HepG2 (cell line): ENCODE measurements around the gene ESM1. TPM values are rescaled to one million over a fixed set of nuclear protein-coding genes. Genes with fewer than 3 reads are reported as not detected.

Experiments used
- ATAC-seq: fragments of 200-7000 bp; cut with Tn5 transposase; 3 replicates; pipeline ENCODE4 v1.9.1; 2020; ENCODE audit warnings: mild to moderate bottlenecking, moderate library complexity
- BruUV-seq: library from RNA; stranded (reverse); fragments of 400-500 nt; replicated peaks from 2 replicates; lab custom pipeline; 2021; lab: Mats Ljungman, UMichigan
- CTCF ChIA-PET: fragments of 300-600 bp; formaldehyde crosslinking; extraction: SDS; loops from one replicate; lab custom pipeline; 2021; ENCODE audit warnings: low total read pairs, inconsistent platforms, low intra/inter-chr PET ratio; lab: Yijun Ruan, JAX
- POLR2A ChIA-PET: fragments of 350-600 bp; sonication (Branson Sonifier 250); formaldehyde crosslinking; loops from one replicate; lab custom pipeline; 2020; ENCODE audit warnings: antibody characterized with exemption, inconsistent platforms; lab: Yijun Ruan, JAX
- DNase-seq: peaks from one replicate; pipeline ENCODE4 v3.0.0-alpha.2; 2015; ENCODE audit warnings: low spot score
- FAIRE-seq: peaks from 3 replicates; lab custom pipeline; 2011; peaks lifted over from hg19 to GRCh38; lab: Jason Lieb, UNC
- H2AFZ ChIP-seq: one replicate; pipeline ENCODE4 v1.6.1; 2011; ENCODE audit warnings: low read length, inconsistent platforms
- H3K27ac ChIP-seq: fragments of 300-600 bp; 3 replicates; pipeline ENCODE4 v1.8.0; 2011; ENCODE audit warnings: mixed run types, mild to moderate bottlenecking, mixed read lengths, low read length, inconsistent platforms; ENCODE audit not compliant: insufficient read depth; ENCODE audit errors: extremely low read length
- H3K27me3 ChIP-seq, 2 experiments: fragments of 200-600 bp in 1 of 2; 2 replicates in 1 of 2; 3 replicates in 1 of 2; pipeline versions ENCODE4 v1.6.0 to v1.8.0; 2011; ENCODE audit warnings: low read length in 2 of 2, mild to moderate bottlenecking in 2 of 2, moderate library complexity in 2 of 2, inconsistent platforms in 1 of 2; ENCODE audit not compliant: insufficient read depth in 2 of 2, control insufficient read depth in 1 of 2
- H3K36me3 ChIP-seq, 2 experiments: fragments of 200-600 bp in 1 of 2; replicated peaks in 1 of 2; 2 replicates in 1 of 2; 3 replicates in 1 of 2; pipeline versions ENCODE4 v1.5.1 to v1.8.0; 2011; ENCODE audit warnings: low read length in 2 of 2, inconsistent platforms in 1 of 2; ENCODE audit not compliant: insufficient read depth in 2 of 2, control insufficient read depth in 1 of 2
- H3K4me1 ChIP-seq: 2 replicates; pipeline ENCODE4 v1.5.1; 2012; ENCODE audit warnings: low read length, inconsistent platforms; ENCODE audit not compliant: insufficient read depth
- H3K4me2 ChIP-seq: 2 replicates; pipeline ENCODE4 v1.6.0; 2011; ENCODE audit warnings: low read depth, low read length, inconsistent platforms
- H3K4me3 ChIP-seq, 3 experiments: fragments of 200-600 bp in 1 of 3; sonication (generic), shearing (Covaris generic) in 1 of 3; replicated peaks in 1 of 3; 2 replicates each; pipeline ENCODE4 v1.5.1; 2011 to 2016; ENCODE audit warnings: low read length in 3 of 3, inconsistent platforms in 2 of 3, low read depth in 2 of 3, mild to moderate bottlenecking in 2 of 3, control low read depth in 1 of 3, mixed read lengths in 1 of 3; ENCODE audit not compliant: insufficient read depth in 1 of 3
- H3K79me2 ChIP-seq: one replicate; pipeline ENCODE4 v1.6.1; 2011; ENCODE audit warnings: low read length, inconsistent platforms; ENCODE audit not compliant: insufficient read depth
- H3K9ac ChIP-seq: 2 replicates; pipeline ENCODE4 v1.6.0; 2011; ENCODE audit warnings: mild to moderate bottlenecking, low read depth, low read length, inconsistent platforms; ENCODE audit not compliant: insufficient read depth
- H3K9me3 ChIP-seq: 2 replicates; pipeline ENCODE4 v1.5.1; 2012; ENCODE audit warnings: mild to moderate bottlenecking, low read length
- H4K20me1 ChIP-seq: 2 replicates; pipeline ENCODE4 v1.6.0; 2011; ENCODE audit warnings: inconsistent platforms, mild to moderate bottlenecking, low read length, moderate library complexity; ENCODE audit not compliant: insufficient read depth
- GATA4 ChIP-seq: sonication (generic); IDR thresholded peaks from 2 replicates; pipeline ENCODE4 v1.6.1; 2016; ENCODE audit warnings: antibody characterized with exemption, low read depth, borderline replicate concordance
- HMG20A ChIP-seq: IDR thresholded peaks from 2 replicates; pipeline ENCODE4 v1.6.1; 2016; ENCODE audit warnings: borderline replicate concordance
- KMT2B ChIP-seq: IDR thresholded peaks from 2 replicates; pipeline ENCODE4 v1.6.1; 2016; ENCODE audit warnings: missing genetic modification reagents, missing compliant biosample characterization
- ZNF263 ChIP-seq: sonication (generic); formaldehyde crosslinking; IDR thresholded peaks from 2 replicates; pipeline ENCODE4 v1.4.0; 2020; ENCODE audit warnings: missing genetic modification reagents
- ZSCAN21 ChIP-seq: sonication (generic); formaldehyde crosslinking; IDR thresholded peaks from 2 replicates; pipeline ENCODE4 v1.8.0; 2022; ENCODE audit warnings: mild to moderate bottlenecking, missing genetic modification reagents, moderate library complexity, borderline replicate concordance
- WGBS: methylation state at CpG from one replicate; pipeline ENCODE4 v1.1.6; 2017; ENCODE audit warnings: low lambda C conversion rate; 5-methylcytosine and 5-hydroxymethylcytosine counted together
- in situ Hi-C: cut with HindIII; loops from 2 replicates; pipeline ENCODE4 v1.10.0; 2017; ENCODE audit warnings: low pct_unique_long_range_greater_than_20kb; ENCODE audit not compliant: extremely low pct_ligation_motif_present
- intact Hi-C: fragments of 100-400 bp; cut with micrococcal nuclease; formaldehyde crosslinking; loops from one replicate; pipeline ENCODE4 v1.10.0; 2022; ENCODE audit not compliant: unreplicated experiment
- polyA plus RNA-seq, 8 experiments: library from polyadenylated mRNA; depleted of rRNA in 3 of 8; stranded (reverse) in 7 of 8; unstranded in 1 of 8; fragments of >200 nt; fragmentation: Illumina TruSeq in 4 of 8; extraction: Trizol in 4 of 8; gene quantifications; 2 replicates each; pipeline versions ENCODE4 v1.2.1 to v1.2.3, GENCODE V29; 2011 to 2016; ENCODE audit warnings: low read depth in 4 of 8, missing spikeins in 1 of 8, mixed read lengths in 1 of 8; ENCODE audit not compliant: insufficient read depth in 1 of 8
- total RNA-seq, 5 experiments: library from RNA; depleted of rRNA; stranded (reverse); fragments of >200 nt; fragmentation: Illumina TruSeq; extraction: Trizol; gene quantifications; 2 replicates each; pipeline ENCODE4 v1.2.3, GENCODE V29; 2016; ENCODE audit warnings: low read depth in 1 of 5
- TF ChIP-seq, protein P1 (sequence below): sonication (generic); formaldehyde crosslinking; IDR thresholded peaks from 2 replicates; pipeline ENCODE4 v1.8.0; 2022; ENCODE audit warnings: mild to moderate bottlenecking, missing genetic modification reagents; ENCODE audit not compliant: insufficient replicate concordance
- TF ChIP-seq, protein P2 (sequence below): sonication (generic); formaldehyde crosslinking; IDR thresholded peaks from 2 replicates; pipeline ENCODE4 v1.4.0; 2020; ENCODE audit warnings: mild to moderate bottlenecking, missing genetic modification reagents

ESM1 gene
- total and polyA plus RNA-seq, 2 of the 13 experiments (the other 11 are each of a cell fraction or from before 2014, with no cell fraction given): not detected

DNA sequence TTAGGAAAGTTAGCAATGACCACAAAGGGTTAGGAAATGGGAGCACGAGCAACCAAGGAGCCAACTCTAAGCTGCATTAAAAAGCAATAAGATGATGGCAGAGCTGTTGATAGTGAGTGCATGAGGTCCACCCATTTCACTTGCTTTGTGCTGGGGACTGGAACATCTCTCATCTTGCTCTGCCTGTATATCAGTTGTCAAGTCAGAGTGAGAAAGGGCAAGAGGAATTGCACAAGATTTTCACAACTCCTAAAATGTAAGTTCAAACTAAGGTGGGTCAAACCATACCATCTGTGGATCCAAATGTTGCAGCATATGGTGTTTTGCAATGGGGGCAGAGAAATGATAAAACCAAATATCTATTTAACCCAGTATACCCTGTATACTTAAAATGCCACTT is 2.8 kb upstream of the ESM1 start:
- no peak overlapping the region for H3K9ac ChIP-seq
- no peak for ATAC-seq
- no peak for FAIRE-seq
- H3K4me1 ChIP-seq: no peaks in the 10 kb centered on the region
- BruUV-seq: no TSS peak
- TF ChIP-seq GATA4: no peak
- no peaks in the 10 kb centered on the region for H3K9me3 ChIP-seq
- no peak overlapping the region for H2AFZ ChIP-seq
- in situ Hi-C loops (no loop called here), intact Hi-C loops (loop anchor here (5.0 kb wide), 1 partner anchor 1174 kb away; no protein-coding TSS in a partner anchor)
- 0% methylated on average over 1 of the region's 1 CpG for WGBS
- POLR2A ChIA-PET: no interaction called here
- CTCF ChIA-PET: no interaction called here
- DNase-seq: no peak
- H4K20me1 ChIP-seq: no peaks in the 10 kb centered on the region
- H3K27ac ChIP-seq: no peak overlapping the region
- H3K36me3 ChIP-seq: no peaks in the 10 kb centered on the region
- H3K79me2 ChIP-seq: no peaks in the 10 kb centered on the region
- H3K27me3 ChIP-seq: peaks cover 3 to 21% of the 10 kb centered on the region in 2 experiments
- no peak overlapping the region for H3K4me2 ChIP-seq
- H3K4me3 ChIP-seq: no peak overlapping the region

DNA sequence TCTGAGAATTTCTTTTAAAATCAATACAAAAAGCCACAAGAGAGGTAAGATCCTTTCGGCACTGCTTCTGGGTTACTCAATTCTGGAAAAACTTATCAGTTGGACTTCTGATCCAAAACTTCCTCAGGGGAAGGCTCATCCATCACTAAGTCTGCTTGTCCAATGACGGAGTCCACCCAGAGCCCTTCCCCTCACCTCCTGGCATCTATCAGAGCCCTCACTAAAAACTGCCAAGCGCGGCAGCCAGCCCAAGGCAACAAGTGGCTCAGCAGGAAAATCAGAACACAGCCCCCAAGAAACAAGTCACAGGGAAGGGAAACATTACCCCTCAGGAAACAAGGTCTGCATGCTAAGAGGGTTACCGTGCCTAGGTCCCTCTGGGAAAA is 869 bp upstream of the ESM1 start:
- Histone ChIP-seq H4K20me1 (no peaks in the 10 kb centered on the region), H3K4me2 (no peak overlapping the region), H3K27me3 (peaks cover 3 to 21% of the 10 kb centered on the region in 2 experiments), H3K79me2 (no peaks in the 10 kb centered on the region), H2AFZ (no peak overlapping the region), H3K4me3 (no peak overlapping the region), H3K4me1 (no peaks in the 10 kb centered on the region), H3K9me3 (no peaks in the 10 kb centered on the region), H3K27ac (no peak overlapping the region), H3K9ac (no peak overlapping the region), H3K36me3 (no peaks in the 10 kb centered on the region)
- DNase-seq (no peak), FAIRE-seq (no peak), ATAC-seq (no peak)
- in situ Hi-C loops: no loop called here
- WGBS: 51% methylated on average over 5 of the region's 5 CpGs
- BruUV-seq: no TSS peak
- ChIA-PET POLR2A (no interaction called here), CTCF (no interaction called here)
- intact Hi-C loops: loop anchor here (5.0 kb wide), 1 partner anchor 1176 kb away; no protein-coding TSS in a partner anchor
- TF ChIP-seq, protein P1, sequence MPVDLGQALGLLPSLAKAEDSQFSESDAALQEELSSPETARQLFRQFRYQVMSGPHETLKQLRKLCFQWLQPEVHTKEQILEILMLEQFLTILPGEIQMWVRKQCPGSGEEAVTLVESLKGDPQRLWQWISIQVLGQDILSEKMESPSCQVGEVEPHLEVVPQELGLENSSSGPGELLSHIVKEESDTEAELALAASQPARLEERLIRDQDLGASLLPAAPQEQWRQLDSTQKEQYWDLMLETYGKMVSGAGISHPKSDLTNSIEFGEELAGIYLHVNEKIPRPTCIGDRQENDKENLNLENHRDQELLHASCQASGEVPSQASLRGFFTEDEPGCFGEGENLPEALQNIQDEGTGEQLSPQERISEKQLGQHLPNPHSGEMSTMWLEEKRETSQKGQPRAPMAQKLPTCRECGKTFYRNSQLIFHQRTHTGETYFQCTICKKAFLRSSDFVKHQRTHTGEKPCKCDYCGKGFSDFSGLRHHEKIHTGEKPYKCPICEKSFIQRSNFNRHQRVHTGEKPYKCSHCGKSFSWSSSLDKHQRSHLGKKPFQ (CRISPR knock-in tag): no peak
- TF ChIP-seq HMG20A (no peak), KMT2B (no peak), ZNF263 (no peak), ZSCAN21 (CRISPR knock-in tag) (no peak)
- TF ChIP-seq, protein P2, sequence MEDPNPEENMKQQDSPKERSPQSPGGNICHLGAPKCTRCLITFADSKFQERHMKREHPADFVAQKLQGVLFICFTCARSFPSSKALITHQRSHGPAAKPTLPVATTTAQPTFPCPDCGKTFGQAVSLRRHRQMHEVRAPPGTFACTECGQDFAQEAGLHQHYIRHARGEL (CRISPR knock-in tag): no peak
